ENCODE results near the gene TBCK. TPM values are rescaled to one million over a fixed set of nuclear protein-coding genes. Genes with fewer than 3 reads are reported as not detected.

Gene TBCK
- total RNA-seq, 2 experiments from 2014 or later, result 23.5 to 29.0 TPM

DNA sequence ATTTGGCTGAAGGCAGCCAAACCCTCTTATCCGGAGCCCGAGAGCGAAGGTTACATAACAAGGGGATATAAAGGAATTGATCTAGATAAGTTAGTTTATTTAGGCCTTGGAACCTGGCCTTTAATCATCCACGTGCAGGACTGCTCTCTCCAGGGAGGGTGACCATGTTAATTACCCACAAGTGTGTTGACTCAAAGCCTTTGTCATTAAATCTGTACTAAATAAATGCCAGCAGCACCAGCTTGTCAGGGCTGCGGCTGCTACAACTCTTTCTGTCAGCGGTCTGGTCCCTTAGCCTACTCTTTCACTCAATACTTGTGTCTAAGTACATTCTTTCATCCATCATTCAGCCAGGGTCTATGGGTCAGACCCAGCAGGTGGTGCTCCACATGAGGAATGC, 206.1 kb downstream of the TBCK start:
- Histone ChIP-seq H3K4me3 (ENCODE audit: low read length) (no peak overlapping the region), H3K27ac (ENCODE audit: low read depth in 1 of 2, low read length in 2 of 2) (no peak overlapping the region), H3K27me3 (ENCODE audit: control insufficient read depth in 1 of 2, insufficient read depth in 2 of 2, low read length in 2 of 2) (no peaks in the 10 kb centered on the region), H3K9me3 (ENCODE audit: control insufficient read depth in 1 of 2, insufficient read depth in 1 of 2, low read length in 2 of 2) (peaks cover 8 to 41% of the 10 kb centered on the region in 2 experiments), H3K4me1 (ENCODE audit: insufficient read depth, low read length) (no peaks in the 10 kb centered on the region), H3K36me3 (ENCODE audit: insufficient read depth, low read length) (peaks cover 33% of the 10 kb centered on the region)
- ChIA-PET CTCF (no interaction called here), POLR2A (no interaction called here)
- intact Hi-C loops (cut with DNase I, micrococcal nuclease), result no loop called here
- DNase-seq (no peak), ATAC-seq (ENCODE audit: poor library complexity) (no peak)
- Mint-ChIP-seq H3K4me1 (ENCODE audit: low read depth) (no peaks in the 10 kb centered on the region), H3K36me3 (ENCODE audit: low read depth) (peaks cover 100% of the 10 kb centered on the region), H3K4me3 (no peak overlapping the region), H3K27ac (no peak overlapping the region), H3K9me3 (peaks cover 31% of the 10 kb centered on the region), H3K27me3 (no peaks in the 10 kb centered on the region)
- no peak for TF ChIP-seq CTCF (IDR thresholded peaks at IDR 0.05)

- H3K9me3 Mint-ChIP-seq, result peaks cover 18% of the 10 kb centered on the region
- no peaks in the 10 kb centered on the region for H3K4me1 Mint-ChIP-seq (ENCODE audit: low read depth)
- H3K27me3 ChIP-seq (ENCODE audit: control insufficient read depth in 1 of 2, insufficient read depth in 2 of 2, low read length in 2 of 2), result no peaks in the 10 kb centered on the region
- intact Hi-C loops (cut with DNase I, micrococcal nuclease), result no loop called here
- H3K27me3 Mint-ChIP-seq, result no peaks in the 10 kb centered on the region
- H3K27ac Mint-ChIP-seq, result no peak overlapping the region
- H3K4me3 Mint-ChIP-seq, result no peak overlapping the region
- DNase-seq (no peak), ATAC-seq (ENCODE audit: poor library complexity) (no peak)
- H3K27ac ChIP-seq (ENCODE audit: low read depth in 1 of 2, low read length in 2 of 2), result no peak overlapping the region
- H3K36me3 ChIP-seq (ENCODE audit: insufficient read depth, low read length), result peaks cover 28% of the 10 kb centered on the region
- ChIA-PET POLR2A (no interaction called here), CTCF (no interaction called here)
- H3K9me3 ChIP-seq (ENCODE audit: control insufficient read depth in 1 of 2, insufficient read depth in 1 of 2, low read length in 2 of 2), result peaks cover 4 to 15% of the 10 kb centered on the region in 2 experiments
- H3K4me1 ChIP-seq (ENCODE audit: insufficient read depth, low read length), result no peaks in the 10 kb centered on the region
- H3K36me3 Mint-ChIP-seq (ENCODE audit: low read depth), result peaks cover 95% of the 10 kb centered on the region
- TF ChIP-seq CTCF (IDR thresholded peaks at IDR 0.05), result no peak
- H3K4me3 ChIP-seq (ENCODE audit: low read length), result no peak overlapping the region
These were observed 210.3 kb downstream of the TBCK start for GRCh38 chr4:106105697-106106096.

DNA sequence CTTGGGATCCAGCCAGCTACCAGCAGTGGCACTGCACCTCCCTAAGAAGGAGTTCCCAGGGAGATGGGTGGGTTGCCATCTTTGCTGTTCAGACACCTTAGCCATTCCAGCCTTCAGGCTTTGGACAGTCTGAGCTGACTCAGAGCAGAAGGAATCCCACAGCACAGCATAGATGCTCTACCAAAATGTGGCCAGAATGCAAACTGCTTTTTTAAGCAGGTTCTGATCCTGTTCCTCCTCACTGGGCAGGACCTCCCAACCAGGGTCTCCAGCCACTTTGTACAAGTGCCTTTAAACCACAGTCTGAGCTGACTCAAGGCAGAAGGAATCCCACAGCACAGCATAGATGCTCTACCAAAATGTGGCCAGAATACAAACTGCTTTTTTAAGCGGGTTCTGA, 211.7 kb downstream of the TBCK start:
- no peaks in the 10 kb centered on the region for H3K4me1 Mint-ChIP-seq (ENCODE audit: low read depth)

More for the DNA sequence above, 211.7 kb downstream of the TBCK start:
- no peaks in the 10 kb centered on the region for H3K27me3 ChIP-seq (ENCODE audit: control insufficient read depth in 1 of 2, insufficient read depth in 2 of 2, low read length in 2 of 2)
- no peak overlapping the region for H3K27ac ChIP-seq (ENCODE audit: low read depth in 1 of 2, low read length in 2 of 2)
- no peak for ATAC-seq (ENCODE audit: poor library complexity)
- no peak overlapping the region for H3K4me3 ChIP-seq (ENCODE audit: low read length)
- no peak for DNase-seq
- CTCF ChIA-PET, result interaction anchor here (0.6 kb wide), 1 partner anchor 22 kb away, joined by 4 read pairs; no protein-coding TSS in a partner anchor
- peaks cover 0 to under 1% of the 10 kb centered on the region in 2 experiments for H3K9me3 ChIP-seq (ENCODE audit: control insufficient read depth in 1 of 2, insufficient read depth in 1 of 2, low read length in 2 of 2)
- Mint-ChIP-seq H3K36me3 (ENCODE audit: low read depth) (peaks cover 93% of the 10 kb centered on the region), H3K9me3 (peaks cover 15% of the 10 kb centered on the region), H3K27ac (no peak overlapping the region), H3K27me3 (no peaks in the 10 kb centered on the region), H3K4me3 (no peak overlapping the region)
- no peak for TF ChIP-seq CTCF (IDR thresholded peaks at IDR 0.05)
- H3K4me1 ChIP-seq (ENCODE audit: insufficient read depth, low read length), result no peaks in the 10 kb centered on the region
- POLR2A ChIA-PET, result no interaction called here
- intact Hi-C loops (cut with DNase I, micrococcal nuclease), result no loop called here
- H3K36me3 ChIP-seq (ENCODE audit: insufficient read depth, low read length), result peaks cover 23% of the 10 kb centered on the region

Data from CD4-positive, alpha-beta T cell (primary cell).